ENCODE measurements around the gene RNF14. TPM values are rescaled to one million over a fixed set of nuclear protein-coding genes. Genes with fewer than 3 reads are reported as not detected.

RNF14 gene
- total and polyA plus RNA-seq, 9 of the 15 experiments (the other 6 are each of a cell fraction or from before 2014, with no cell fraction given): 36.3 to 140 (median 75.1) TPM

- peaks cover 70% of the 10 kb centered on the region for H3K36me3 ChIP-seq (ENCODE audit: control insufficient read depth, insufficient read depth, low read length)
- H3K4me1 ChIP-seq (replicated peaks in 1 of 2; ENCODE audit: control insufficient read depth in 2 of 2, insufficient read depth in 2 of 2, low read length in 2 of 2): no peaks in the 10 kb centered on the region
- no peaks in the 10 kb centered on the region for H3K9me1 ChIP-seq (ENCODE audit: control insufficient read depth, insufficient read depth, low read length)
- no peaks in the 10 kb centered on the region for H3K9me3 ChIP-seq (replicated peaks; ENCODE audit: control insufficient read depth, insufficient read depth, low read depth, low read length)
- ATAC-seq (peak; percentile 78), FAIRE-seq (peak; percentile 6), DNase-seq (ENCODE audit: extremely low read depth in 1 of 4, low spot score in 3 of 4) (peak in 2 of 4 experiments; percentile 21 to 26)
- no peak overlapping the region for H3K4me3 ChIP-seq
- H2AFZ ChIP-seq (ENCODE audit: low read depth, low read length): no peak overlapping the region
- POLR2A ChIA-PET: interaction anchor here (0.7 to 1.2 kb wide), 4 partner anchors 10 to 116 kb away, joined by 3 read pairs; no protein-coding TSS in a partner anchor
- intact Hi-C loops (cut with micrococcal nuclease) (no loop called here), in situ Hi-C loops (cut with MboI) (no loop called here)
- no peaks in the 10 kb centered on the region for H4K20me1 ChIP-seq (replicated peaks; ENCODE audit: control insufficient read depth, insufficient read depth, low read length)
- no peaks in the 10 kb centered on the region for H3K79me2 ChIP-seq (ENCODE audit: control insufficient read depth, insufficient read depth, low read length)
- no peak overlapping the region for H3K4me2 ChIP-seq (ENCODE audit: insufficient read depth, low read length)
- H3K27me3 ChIP-seq (ENCODE audit: control insufficient read depth in 2 of 2, insufficient read depth in 2 of 2, low read length in 2 of 2): no peaks in the 10 kb centered on the region
- no peak overlapping the region for H3K27ac ChIP-seq (ENCODE audit: extremely low read depth, low read depth, low read length)
- CTCF ChIA-PET (ENCODE audit: low intra/inter-chr PET ratio): interaction anchor here (0.6 to 1.8 kb wide), 3 partner anchors 141 to 476 kb away, joined by 3 to 6 read pairs (median 4); no protein-coding TSS in a partner anchor
- H3K9ac ChIP-seq (ENCODE audit: insufficient read depth in 1 of 2, low read depth in 2 of 2, low read length in 2 of 2): no peak overlapping the region
- no peak for TF ChIP-seq PML (IDR thresholded peaks at IDR 0.05; ENCODE audit: low read length)
- TF ChIP-seq KAT8 (IDR thresholded peaks at IDR 0.05; ENCODE audit: low read depth): no peak
- TF ChIP-seq RAD21 (CRISPR knock-in tag; conservative IDR thresholded peaks at IDR 0.05 in 1 of 2, IDR thresholded peaks at IDR 0.05 in 1 of 2): peak; percentile 13 to 46; a peak in 2 of 4 replicates
- TF ChIP-seq CTCF (IDR thresholded peaks at IDR 0.05 in 2 of 3, conservative IDR thresholded peaks at IDR 0.05 in 1 of 3; ENCODE audit: insufficient read depth in 2 of 3, low read depth in 1 of 3, low read length in 3 of 3): peak; percentile 48 to 57 (median 55); a peak in 5 of 6 replicates
- TF ChIP-seq E2F6 (IDR thresholded peaks at IDR 0.05; ENCODE audit: borderline replicate concordance in 1 of 2, extremely low read depth in 1 of 2, insufficient read depth in 1 of 2, insufficient read length in 1 of 2, low read depth in 1 of 2, low read length in 1 of 2, poor library complexity in 1 of 2, severe bottlenecking in 1 of 2): no peak
- peak; percentile 34; the same call in 1 of the 2 replicates for TF ChIP-seq REST (IDR thresholded peaks at IDR 0.05; ENCODE audit: borderline replicate concordance)
- no peak for TF ChIP-seq REST (CRISPR knock-in tag; IDR thresholded peaks at IDR 0.05; ENCODE audit: low read depth)
- TSS peak; percentile 40 for BruUV-seq (replicated peaks)
- 72% methylated on average over 6 of the region's 6 CpGs for WGBS (ENCODE audit: insufficient coverage, low coverage, missing lambda C conversion rate)
These were observed 32.0 kb downstream of the RNF14 start for GRCh38 chr5:142000704-142001484.

Measured in K562 (cell line).